Choroid plexus epithelial cell (primary cell): ENCODE results near the gene DBX1.
"Not testable (repeated sequence)": the region's sequence is repeated elsewhere in the genome, so short reads cannot be mapped to it uniquely, and the experiment has no call there.

Source experiments
- DNase-seq: peaks from one replicate; pipeline ENCODE4 v3.0.0-alpha.2; 2010; ENCODE audit warnings: low read depth
- H3K4me3 ChIP-seq: 2 replicates; pipeline ENCODE4 v1.5.1; 2011; ENCODE audit warnings: low read depth, mild to moderate bottlenecking, control low read depth, low read length, moderate library complexity
- CTCF ChIP-seq: conservative IDR thresholded peaks from 2 replicates; pipeline ENCODE4 v1.5.1; 2011; ENCODE audit warnings: low read depth, mild to moderate bottlenecking, control low read depth, inconsistent platforms, low read length, moderate library complexity

DBX1 gene

GRCh38 chr11:20131788-20132666 lies 28.2 kb downstream of the DBX1 start:
- peak; percentile 97 for TF ChIP-seq CTCF
- H3K4me3 ChIP-seq: peak overlapping the region; percentile 68
- DNase-seq: peak; percentile 73

DNA sequence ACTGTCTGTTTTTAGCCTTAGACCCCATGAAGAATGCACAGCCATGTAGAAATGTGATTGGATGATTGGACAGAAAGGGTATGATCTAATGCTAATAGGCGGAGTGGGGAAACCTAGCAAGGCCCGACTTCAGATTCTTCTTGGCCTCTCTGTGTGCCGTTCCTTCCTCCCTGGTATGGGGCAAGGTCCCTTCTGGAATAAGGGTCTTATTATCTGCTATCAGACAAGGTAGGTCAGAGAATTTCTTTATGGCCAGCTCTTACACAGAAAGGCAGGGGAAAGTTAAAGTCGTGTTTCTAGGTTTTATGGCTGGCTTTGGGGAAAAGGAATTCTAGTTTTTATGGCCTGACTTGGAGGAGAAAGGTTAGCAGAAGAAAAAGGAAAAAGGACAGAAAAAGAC lies 30.6 kb downstream of the DBX1 start:
- TF ChIP-seq CTCF: no peak
- no peak for DNase-seq
- no peak overlapping the region for H3K4me3 ChIP-seq

DNA sequence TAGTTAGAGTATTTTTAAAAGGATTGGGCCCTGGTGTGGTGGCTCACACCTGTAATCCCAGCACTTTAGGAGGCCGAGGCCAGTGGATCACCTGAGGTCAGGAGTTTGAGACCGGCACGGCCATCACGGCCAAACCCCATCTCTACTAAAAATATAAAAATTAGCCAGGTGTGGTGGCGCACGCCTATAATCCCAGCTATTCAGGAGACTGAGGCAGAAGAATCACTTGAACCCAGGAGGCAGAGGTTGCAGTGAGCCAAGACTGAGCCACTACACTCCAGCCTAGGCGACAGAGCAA lies 31.8 kb downstream of the DBX1 start:
- H3K4me3 ChIP-seq, DNase-seq: not testable (repeated sequence)

- no peak overlapping the region for H3K4me3 ChIP-seq
- DNase-seq: peak; percentile 83
- peak; percentile 88 for TF ChIP-seq CTCF
These were observed 32.4 kb downstream of the DBX1 start for GRCh38 chr11:20127671-20128527.

GRCh38 chr11:20126724-20127123 lies 33.6 kb downstream of the DBX1 start:
- no peak for TF ChIP-seq CTCF
- no peak for DNase-seq
- H3K4me3 ChIP-seq: no peak overlapping the region

DNA sequence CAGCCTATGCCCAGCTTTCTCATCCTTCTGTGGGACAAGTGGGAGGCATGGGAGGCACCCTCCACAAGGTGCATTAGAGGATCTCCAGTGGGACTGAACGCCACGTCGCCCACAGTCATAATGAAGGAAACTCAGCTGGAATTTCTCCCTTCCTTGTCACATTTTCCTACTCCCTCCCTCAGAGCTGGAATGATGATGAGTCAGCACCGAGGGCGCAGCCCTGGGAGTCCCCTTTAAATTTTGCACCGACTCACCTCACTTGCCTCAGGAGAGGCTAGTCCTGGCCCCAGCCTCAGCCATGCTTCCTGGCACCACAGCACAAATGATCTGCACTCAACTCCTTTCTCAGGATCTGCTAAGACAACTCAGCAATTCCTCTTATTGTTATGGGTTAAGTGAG lies 34.3 kb downstream of the DBX1 start:
- TF ChIP-seq CTCF: no peak
- H3K4me3 ChIP-seq: no peak overlapping the region
- peak; percentile 37 for DNase-seq

GRCh38 chr11:20122131-20122530 lies 38.1 kb downstream of the DBX1 start:
- H3K4me3 ChIP-seq: no peak overlapping the region
- DNase-seq: no peak
- TF ChIP-seq CTCF: no peak
